Neuronal stem cell (in vitro differentiated cells): ENCODE data around the gene NEBL.

Source experiments
- DNase-seq: peaks from one replicate; pipeline ENCODE4 v3.0.0-alpha.2; 2013; ENCODE audit warnings: low spot score
- H2AFZ ChIP-seq: one replicate; pipeline ENCODE4 v1.6.1; 2013; ENCODE audit warnings: mild to moderate bottlenecking, low read length, inconsistent platforms
- H2AK5ac ChIP-seq: 2 replicates; pipeline ENCODE4 v1.6.1; 2013; ENCODE audit warnings: low read depth, mild to moderate bottlenecking, inconsistent platforms, low read length, moderate library complexity, mixed read lengths
- H2BK120ac ChIP-seq: 2 replicates; pipeline ENCODE4 v1.6.1; 2013; ENCODE audit warnings: low read depth, mild to moderate bottlenecking, inconsistent platforms, low read length, moderate library complexity, mixed read lengths
- H2BK12ac ChIP-seq: one replicate; pipeline ENCODE4 v1.6.1; 2013; ENCODE audit warnings: low read length, inconsistent platforms
- H2BK15ac ChIP-seq: 2 replicates; pipeline ENCODE4 v1.6.1; 2013; ENCODE audit warnings: mild to moderate bottlenecking, low read length, inconsistent platforms, mixed read lengths
- H2BK5ac ChIP-seq: one replicate; pipeline ENCODE4 v1.6.1; 2013; ENCODE audit warnings: inconsistent platforms, mild to moderate bottlenecking, low read length, moderate library complexity
- H3K14ac ChIP-seq: one replicate; pipeline ENCODE4 v1.6.1; 2013; ENCODE audit warnings: low read length, inconsistent platforms
- H3K18ac ChIP-seq: 2 replicates; pipeline ENCODE4 v1.6.1; 2013; ENCODE audit warnings: low read length, inconsistent platforms
- H3K23ac ChIP-seq: 2 replicates; pipeline ENCODE4 v1.6.1; 2013; ENCODE audit warnings: low read depth, mild to moderate bottlenecking, mixed read lengths, low read length, inconsistent platforms; ENCODE audit not compliant: poor library complexity
- H3K27ac ChIP-seq: replicated peaks from 3 replicates; pipeline ENCODE4 v1.5.1; 2013; ENCODE audit warnings: low read length, inconsistent platforms
- H3K27me3 ChIP-seq, 3 experiments: 2 replicates each; pipeline ENCODE4 v1.6.1; 2013; ENCODE audit warnings: low read length in 3 of 3, mild to moderate bottlenecking in 2 of 3, inconsistent platforms in 1 of 3, low read depth in 1 of 3, mixed read lengths in 1 of 3, moderate library complexity in 1 of 3; ENCODE audit not compliant: control insufficient read depth in 3 of 3, insufficient read depth in 3 of 3
- H3K36me3 ChIP-seq, 2 donors: replicated peaks in 1 of 2; 2 replicates each; pipeline ENCODE4 v1.6.1; 2013; ENCODE audit warnings: low read length in 2 of 2; ENCODE audit not compliant: control insufficient read depth in 2 of 2, insufficient read depth in 2 of 2
- H3K4ac ChIP-seq: 2 replicates; pipeline ENCODE4 v1.6.1; 2013; ENCODE audit warnings: inconsistent platforms, mild to moderate bottlenecking, low read length, moderate library complexity
- H3K4me1 ChIP-seq, 2 donors: 1 replicate in 1 of 2; 2 replicates in 1 of 2; pipeline ENCODE4 v1.6.1; 2013; ENCODE audit warnings: low read length in 2 of 2, low read depth in 1 of 2; ENCODE audit not compliant: control insufficient read depth in 2 of 2, insufficient read depth in 1 of 2
- H3K4me2 ChIP-seq: one replicate; pipeline ENCODE4 v1.6.1; 2013; ENCODE audit warnings: mild to moderate bottlenecking, low read length, inconsistent platforms; ENCODE audit not compliant: insufficient read depth, poor library complexity, severe bottlenecking
- H3K4me3 ChIP-seq, 2 donors: 2 replicates each; pipeline ENCODE4 v1.5.1; 2013; ENCODE audit warnings: low read length in 2 of 2, mild to moderate bottlenecking in 2 of 2, inconsistent platforms in 1 of 2, moderate library complexity in 1 of 2
- H3K79me1 ChIP-seq: one replicate; pipeline ENCODE4 v1.6.1; 2013; ENCODE audit warnings: low read depth, mild to moderate bottlenecking, inconsistent platforms, low read length, moderate library complexity
- H3K9ac ChIP-seq: one replicate; pipeline ENCODE4 v1.6.1; 2013; ENCODE audit warnings: mild to moderate bottlenecking, low read depth, low read length, inconsistent platforms; ENCODE audit not compliant: poor library complexity
- H3K9me3 ChIP-seq, 2 donors: replicated peaks in 1 of 2; 2 replicates each; pipeline versions ENCODE3 to v1.6.1; 2013; ENCODE audit warnings: low read length in 2 of 2, mild to moderate bottlenecking in 2 of 2, inconsistent platforms in 1 of 2, low read depth in 1 of 2, mixed read lengths in 1 of 2, moderate library complexity in 1 of 2; ENCODE audit not compliant: control insufficient read depth in 2 of 2, insufficient read depth in 1 of 2
- H4K8ac ChIP-seq: one replicate; pipeline ENCODE4 v1.6.1; 2013; ENCODE audit warnings: low read depth, mild to moderate bottlenecking, inconsistent platforms, low read length, moderate library complexity
- H4K91ac ChIP-seq: one replicate; pipeline ENCODE4 v1.6.1; 2013; ENCODE audit warnings: low read length, low read depth, mild to moderate bottlenecking, inconsistent platforms; ENCODE audit not compliant: poor library complexity
- WGBS, 2 donors: extraction: QIAGEN DNeasy Blood & Tissue Kit; methylation state at CpG; one replicate each; pipeline ENCODE4 v1.1.7; 2013; ENCODE audit warnings: missing lambda C conversion rate in 2 of 2, mixed read lengths in 1 of 2; ENCODE audit not compliant: insufficient read length in 2 of 2, insufficient replicate concordance in 1 of 2; ENCODE audit errors: extremely low coverage in 2 of 2; 5-methylcytosine and 5-hydroxymethylcytosine counted together

Gene NEBL

DNA sequence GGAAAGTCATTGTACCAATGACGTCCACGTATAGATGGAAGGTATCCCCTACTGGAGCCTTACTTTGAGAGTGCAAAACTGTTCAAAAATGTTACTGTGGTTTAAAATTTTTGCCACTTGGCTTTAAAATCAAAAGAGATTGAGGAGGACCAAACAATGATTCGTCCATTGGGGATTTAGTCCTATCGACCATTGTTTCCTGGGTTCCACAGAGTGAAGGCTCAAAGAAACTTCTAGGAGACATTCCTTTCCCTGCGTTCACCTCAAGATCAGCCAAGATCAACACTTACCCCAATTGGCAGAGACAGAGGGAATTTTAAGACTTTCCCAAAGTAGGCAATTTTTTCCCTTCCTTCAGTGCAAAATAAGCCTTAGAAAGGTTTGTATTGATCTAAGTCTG, 152.3 kb downstream of the NEBL start:
- Histone ChIP-seq H3K4me1 (peaks cover 0 to 3% of the 10 kb centered on the region in 2 donors), H3K27me3 (no peaks in the 10 kb centered on the region), H2BK5ac (no peak overlapping the region), H2AFZ (no peak overlapping the region), H3K9ac (no peak overlapping the region), H3K4me3 (no peak overlapping the region), H2AK5ac (no peak overlapping the region), H3K18ac (no peak overlapping the region), H2BK15ac (no peak overlapping the region), H2BK120ac (no peak overlapping the region), H3K14ac (no peak overlapping the region), H2BK12ac (no peak overlapping the region), H4K8ac (no peak overlapping the region), H3K23ac (no peak overlapping the region), H3K4ac (no peak overlapping the region), H3K79me1 (no peaks in the 10 kb centered on the region), H3K9me3 (no peaks in the 10 kb centered on the region), H4K91ac (no peak overlapping the region), H3K36me3 (no peaks in the 10 kb centered on the region), H3K27ac (no peak overlapping the region), H3K4me2 (no peak overlapping the region)
- WGBS, 2 donors, result no CpG with 5 or more reads among the region's 5 CpGs
- no peak for DNase-seq

- no peak overlapping the region for H3K4me2 ChIP-seq
- H4K8ac ChIP-seq, result no peak overlapping the region
- H2AFZ ChIP-seq, result no peak overlapping the region
- H3K4me3 ChIP-seq, result no peak overlapping the region
- H3K4me1 ChIP-seq, result peaks cover 0 to 3% of the 10 kb centered on the region in 2 donors
- H3K79me1 ChIP-seq, result no peaks in the 10 kb centered on the region
- H3K27me3 ChIP-seq, result no peaks in the 10 kb centered on the region
- H2AK5ac ChIP-seq, result no peak overlapping the region
- H3K36me3 ChIP-seq, result no peaks in the 10 kb centered on the region
- H3K14ac ChIP-seq, result no peak overlapping the region
- no peak overlapping the region for H3K4ac ChIP-seq
- H2BK12ac ChIP-seq, result no peak overlapping the region
- no peak overlapping the region for H2BK5ac ChIP-seq
- WGBS, 2 donors, result no CpG with 5 or more reads among the region's 5 CpGs
- H3K27ac ChIP-seq, result no peak overlapping the region
- DNase-seq, result no peak
- H2BK120ac ChIP-seq, result no peak overlapping the region
- H3K9ac ChIP-seq, result no peak overlapping the region
- H4K91ac ChIP-seq, result no peak overlapping the region
- no peak overlapping the region for H2BK15ac ChIP-seq
- H3K23ac ChIP-seq, result no peak overlapping the region
- no peak overlapping the region for H3K18ac ChIP-seq
- no peaks in the 10 kb centered on the region for H3K9me3 ChIP-seq
These were observed 153.2 kb downstream of the NEBL start for GRCh38 chr10:20743942-20744341.

GRCh38 chr10:20742737-20743541, 154.2 kb downstream of the NEBL start:
- Histone ChIP-seq H3K4me3 (no peak overlapping the region), H4K91ac (no peak overlapping the region), H3K27me3 (no peaks in the 10 kb centered on the region), H3K9me3 (no peaks in the 10 kb centered on the region), H2BK15ac (no peak overlapping the region), H4K8ac (no peak overlapping the region), H2BK120ac (no peak overlapping the region), H3K4ac (no peak overlapping the region), H3K14ac (no peak overlapping the region), H2BK12ac (no peak overlapping the region), H3K18ac (no peak overlapping the region), H2AFZ (no peak overlapping the region), H2BK5ac (no peak overlapping the region), H3K36me3 (no peaks in the 10 kb centered on the region), H3K4me2 (no peak overlapping the region), H3K27ac (no peak overlapping the region), H3K4me1 (peaks cover 0 to 3% of the 10 kb centered on the region in 2 donors), H3K9ac (no peak overlapping the region), H3K23ac (no peak overlapping the region), H3K79me1 (no peaks in the 10 kb centered on the region), H2AK5ac (no peak overlapping the region)
- no CpG with 5 or more reads among the region's 4 CpGs for WGBS, 2 donors
- DNase-seq, result no peak

DNA sequence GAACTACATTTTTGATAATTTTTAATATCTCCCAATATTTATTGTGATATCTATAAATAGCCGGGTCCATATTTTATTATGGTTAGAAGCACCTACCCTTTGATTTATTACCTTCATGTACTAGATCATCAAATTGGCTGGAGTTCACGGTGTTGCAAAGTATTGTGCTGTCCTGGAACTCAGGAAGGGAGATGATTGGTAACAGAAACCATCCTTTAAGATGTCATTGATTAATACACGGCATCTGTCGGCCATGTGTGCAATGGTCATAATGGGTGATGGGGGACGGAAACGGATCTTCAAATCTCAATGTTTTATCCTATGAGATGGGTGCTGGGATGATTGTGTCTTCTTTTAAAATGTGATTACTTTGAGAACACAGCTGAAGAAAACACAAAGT, 157.0 kb downstream of the NEBL start:
- H2BK120ac ChIP-seq, result no peak overlapping the region
- H3K36me3 ChIP-seq, result no peaks in the 10 kb centered on the region
- H4K91ac ChIP-seq, result no peak overlapping the region
- H3K9me3 ChIP-seq, result no peaks in the 10 kb centered on the region
- no peak overlapping the region for H3K23ac ChIP-seq
- peaks cover 0 to 3% of the 10 kb centered on the region in 2 donors for H3K4me1 ChIP-seq
- H3K27me3 ChIP-seq, result peaks cover 0 to 7% (median 2%) of the 10 kb centered on the region in 3 experiments
- no peak overlapping the region for H2AK5ac ChIP-seq
- H3K4me3 ChIP-seq, result no peak overlapping the region
- H2BK15ac ChIP-seq, result no peak overlapping the region
- H3K4ac ChIP-seq, result no peak overlapping the region
- WGBS, 2 donors, result no CpG with 5 or more reads among the region's 6 CpGs
- DNase-seq, result no peak
- H4K8ac ChIP-seq, result no peak overlapping the region
- H3K79me1 ChIP-seq, result no peaks in the 10 kb centered on the region
- H3K9ac ChIP-seq, result no peak overlapping the region
- no peak overlapping the region for H2AFZ ChIP-seq
- no peak overlapping the region for H3K14ac ChIP-seq
- H3K18ac ChIP-seq, result no peak overlapping the region
- H3K27ac ChIP-seq, result no peak overlapping the region
- no peak overlapping the region for H2BK12ac ChIP-seq
- H2BK5ac ChIP-seq, result no peak overlapping the region
- H3K4me2 ChIP-seq, result no peak overlapping the region
